ENCODE measurements around the gene CCDC179. TPM values are rescaled to one million over a fixed set of nuclear protein-coding genes. Genes with fewer than 3 reads are reported as not detected.

CCDC179 gene
- total and polyA plus RNA-seq, 2 of the 13 experiments (the other 11 are each of a cell fraction or from before 2014, with no cell fraction given): not detected

GRCh38 chr11:22800482-22800881 lies 59.8 kb downstream of the CCDC179 start:
- Histone ChIP-seq H3K27me3 (ENCODE audit: control insufficient read depth in 1 of 2, insufficient read depth in 2 of 2, low read length in 2 of 2) (no peaks in the 10 kb centered on the region), H3K9ac (ENCODE audit: insufficient read depth, low read depth, low read length) (no peak overlapping the region), H3K27ac (ENCODE audit: extremely low read length, insufficient read depth, low read length) (no peak overlapping the region), H3K4me2 (ENCODE audit: low read depth, low read length) (no peak overlapping the region), H3K79me2 (ENCODE audit: insufficient read depth, low read length) (no peaks in the 10 kb centered on the region), H3K4me3 (replicated peaks in 1 of 3; ENCODE audit: insufficient read depth in 1 of 3, low read depth in 2 of 3, low read length in 3 of 3) (no peak overlapping the region), H4K20me1 (ENCODE audit: insufficient read depth, low read length) (no peaks in the 10 kb centered on the region), H3K9me3 (ENCODE audit: low read length) (no peaks in the 10 kb centered on the region), H2AFZ (ENCODE audit: low read length) (no peak overlapping the region), H3K4me1 (ENCODE audit: insufficient read depth, low read length) (peaks cover 10% of the 10 kb centered on the region), H3K36me3 (replicated peaks in 1 of 2; ENCODE audit: control insufficient read depth in 1 of 2, insufficient read depth in 2 of 2, low read length in 2 of 2) (peaks cover 0 to 1% of the 10 kb centered on the region in 2 experiments; a peak in 1 of 5 replicates)
- ATAC-seq (no peak), FAIRE-seq (no peak), DNase-seq (ENCODE audit: low spot score) (no peak)
- in situ Hi-C loops (cut with HindIII; ENCODE audit: extremely low pct_ligation_motif_present, low pct_unique_long_range_greater_than_20kb) (no loop called here), intact Hi-C loops (cut with micrococcal nuclease; ENCODE audit: unreplicated experiment) (no loop called here)
- CTCF ChIA-PET (ENCODE audit: low intra/inter-chr PET ratio, low total read pairs): no interaction called here
- 97% methylated on average over 5 of the region's 5 CpGs for WGBS (ENCODE audit: low lambda C conversion rate)
- TF ChIP-seq THAP7 (CRISPR knock-in tag; IDR thresholded peaks at IDR 0.05) (no peak), NFE2L1 (CRISPR knock-in tag; IDR thresholded peaks at IDR 0.05; ENCODE audit: borderline replicate concordance) (no peak), HINFP (CRISPR knock-in tag; IDR thresholded peaks at IDR 0.05; ENCODE audit: low read depth) (no peak), PRDM15 (CRISPR knock-in tag; IDR thresholded peaks at IDR 0.05) (no peak), ETV5 (CRISPR knock-in tag; IDR thresholded peaks at IDR 0.05; ENCODE audit: borderline replicate concordance) (no peak), SNAPC2 (CRISPR knock-in tag; IDR thresholded peaks at IDR 0.05) (no peak), MYNN (CRISPR knock-in tag; IDR thresholded peaks at IDR 0.05; ENCODE audit: low read depth) (no peak)
- POLR2A ChIA-PET: no interaction called here
- no TSS peak for BruUV-seq (replicated peaks)
